Liver (tissue), 3 donors: ENCODE measurements around the gene GARIN3.

Experiments used
- ATF3 ChIP-seq: IDR thresholded peaks from 2 replicates; pipeline ENCODE4 v1.6.1; 2016; ENCODE audit warnings: antibody characterized with exemption
- CTCF ChIP-seq: fragments of 150-350 bp; IDR thresholded peaks from 2 replicates; pipeline ENCODE4 v1.5.1; 2017; ENCODE audit warnings: improper control_type of control experiment, low read depth, low read length; ENCODE audit not compliant: missing input control
- EGR1 ChIP-seq, 2 donors: IDR thresholded peaks; 2 replicates each; pipeline ENCODE4 v1.6.1; 2016 to 2018; ENCODE audit warnings: antibody characterized with exemption in 2 of 2, low read depth in 2 of 2
- GABPA ChIP-seq, 2 donors: IDR thresholded peaks in 1 of 2; conservative IDR thresholded peaks in 1 of 2; 2 replicates each; pipeline ENCODE4 v1.6.1; 2016; ENCODE audit warnings: antibody characterized with exemption in 2 of 2, mild to moderate bottlenecking in 1 of 2, moderate library complexity in 1 of 2
- MAX ChIP-seq: IDR thresholded peaks from 2 replicates; pipeline ENCODE4 v1.6.1; 2016; ENCODE audit warnings: antibody characterized with exemption
- RAD21 ChIP-seq, 2 donors: IDR thresholded peaks; 2 replicates each; pipeline ENCODE4 v1.6.1; 2016; ENCODE audit warnings: antibody characterized with exemption in 2 of 2, mild to moderate bottlenecking in 2 of 2
- REST ChIP-seq: IDR thresholded peaks from 2 replicates; pipeline ENCODE4 v1.6.1; 2016; ENCODE audit warnings: antibody characterized with exemption, mild to moderate bottlenecking
- RXRA ChIP-seq, 2 donors: IDR thresholded peaks; 2 replicates each; pipeline ENCODE4 v1.6.1; 2017 to 2018; ENCODE audit warnings: antibody characterized with exemption in 2 of 2, mild to moderate bottlenecking in 1 of 2
- SP1 ChIP-seq: IDR thresholded peaks from 2 replicates; pipeline ENCODE4 v1.6.1; 2018; ENCODE audit warnings: antibody characterized with exemption, mild to moderate bottlenecking
- TAF1 ChIP-seq: conservative IDR thresholded peaks from 2 replicates; pipeline ENCODE4 v1.6.1; 2016; ENCODE audit warnings: antibody characterized with exemption, mild to moderate bottlenecking
- YY1 ChIP-seq: IDR thresholded peaks from 2 replicates; pipeline ENCODE4 v1.6.1; 2016; ENCODE audit warnings: antibody characterized with exemption, mild to moderate bottlenecking
- ZBTB33 ChIP-seq: IDR thresholded peaks from 2 replicates; pipeline ENCODE4 v1.6.1; 2016; ENCODE audit warnings: antibody characterized with exemption
- donor health status: healthy.
- donor health status: healthy.

- TF ChIP-seq RAD21 (IDR thresholded peaks at IDR 0.05): no peak
- no peak for TF ChIP-seq RXRA (IDR thresholded peaks at IDR 0.05)
- no peak for TF ChIP-seq CTCF
- TF ChIP-seq GABPA (IDR thresholded peaks at IDR 0.05 in 1 of 2, conservative IDR thresholded peaks at IDR 0.05 in 1 of 2): no peak
- TF ChIP-seq MAX: no peak
- TF ChIP-seq ZBTB33: no peak
- no peak for TF ChIP-seq SP1
- TF ChIP-seq REST: no peak
- no peak for TF ChIP-seq YY1
- no peak for TF ChIP-seq EGR1 (IDR thresholded peaks at IDR 0.05; ENCODE audit: low read depth in 2 of 2)
- no peak for TF ChIP-seq TAF1
- no peak for TF ChIP-seq ATF3
These were observed 15.1 kb downstream of the GARIN3 start for GRCh38 chr5:157150995-157151394.
